ENCODE data around the gene NPAS3.

The NPAS3 gene

DNA sequence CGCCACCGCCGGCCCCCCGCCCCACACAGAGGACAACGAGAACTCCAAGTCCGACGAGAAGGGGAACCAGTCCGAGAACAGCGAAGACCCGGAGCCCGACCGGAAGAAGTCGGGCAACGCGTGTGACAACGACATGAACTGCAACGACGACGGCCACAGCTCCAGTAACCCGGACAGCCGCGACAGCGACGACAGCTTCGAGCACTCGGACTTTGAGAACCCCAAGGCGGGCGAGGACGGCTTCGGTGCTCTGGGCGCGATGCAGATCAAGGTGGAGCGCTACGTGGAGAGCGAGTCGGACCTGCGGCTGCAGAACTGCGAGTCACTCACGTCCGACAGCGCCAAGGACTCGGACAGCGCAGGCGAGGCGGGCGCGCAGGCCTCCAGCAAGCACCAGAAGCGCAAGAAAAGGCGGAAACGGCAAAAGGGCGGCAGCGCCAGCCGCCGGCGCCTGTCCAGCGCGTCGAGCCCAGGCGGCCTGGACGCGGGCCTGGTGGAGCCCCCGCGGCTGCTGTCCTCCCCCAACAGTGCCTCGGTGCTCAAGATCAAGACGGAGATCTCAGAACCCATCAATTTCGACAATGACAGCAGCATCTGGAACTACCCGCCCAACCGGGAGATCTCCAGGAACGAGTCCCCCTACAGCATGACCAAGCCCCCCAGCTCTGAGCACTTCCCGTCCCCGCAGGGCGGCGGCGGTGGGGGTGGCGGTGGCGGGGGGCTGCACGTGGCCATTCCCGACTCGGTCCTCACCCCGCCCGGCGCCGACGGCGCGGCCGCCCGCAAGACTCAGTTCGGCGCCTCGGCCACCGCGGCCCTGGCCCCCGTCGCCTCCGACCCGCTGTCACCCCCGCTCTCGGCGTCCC is 861.3 kb downstream of the NPAS3 start:
- no peak overlapping the region for H3K27ac Mint-ChIP-seq
- peak; percentile 47 for ATAC-seq
- no peak for DNase-seq
- peaks cover 52% of the 10 kb centered on the region for H3K27me3 Mint-ChIP-seq
- peaks cover 0 to 7% of the 10 kb centered on the region in 2 donors for H3K9me3 Mint-ChIP-seq
- H3K4me3 Mint-ChIP-seq: peak overlapping the region in 1 of 2 donors; percentile 31
- peaks cover 12% of the 10 kb centered on the region for H3K4me1 Mint-ChIP-seq

DNA sequence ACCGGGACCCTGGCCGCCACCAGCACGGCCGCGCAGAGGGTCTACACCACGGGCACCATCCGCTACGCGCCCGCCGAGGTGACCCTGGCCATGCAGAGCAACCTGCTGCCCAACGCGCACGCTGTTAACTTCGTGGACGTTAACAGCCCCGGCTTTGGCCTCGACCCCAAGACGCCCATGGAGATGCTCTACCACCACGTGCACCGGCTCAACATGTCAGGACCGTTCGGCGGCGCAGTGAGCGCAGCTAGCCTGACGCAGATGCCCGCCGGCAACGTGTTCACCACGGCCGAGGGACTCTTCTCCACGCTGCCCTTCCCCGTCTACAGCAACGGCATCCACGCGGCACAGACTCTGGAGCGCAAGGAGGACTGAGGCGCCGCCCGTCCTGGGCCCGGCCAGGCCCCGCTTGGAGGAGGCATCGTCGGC is 862.1 kb downstream of the NPAS3 start:
- peak; percentile 20 for ATAC-seq

DNA sequence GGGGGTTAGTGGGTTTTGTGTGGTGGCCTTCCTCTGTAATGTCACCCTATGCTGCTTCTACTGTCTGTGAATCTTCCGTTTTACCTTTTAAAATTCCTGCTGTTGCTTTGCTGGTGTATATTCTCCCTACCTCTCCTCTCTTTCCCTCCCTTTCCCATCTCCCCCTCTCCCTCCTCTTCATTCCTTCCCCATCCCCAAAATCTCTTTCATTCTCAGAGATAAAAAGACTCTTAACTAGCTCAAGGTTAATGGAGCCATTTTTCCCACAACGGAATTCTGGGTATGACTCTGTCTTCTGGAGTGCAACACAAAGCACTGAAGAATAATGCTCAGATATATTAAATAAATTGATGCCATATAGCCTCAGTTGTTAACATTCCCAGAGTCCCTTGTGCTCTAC is 864.1 kb downstream of the NPAS3 start:
- DNase-seq (no peak), ATAC-seq (no peak)
- Mint-ChIP-seq H3K27me3 (peaks cover 60% of the 10 kb centered on the region), H3K27ac (no peak overlapping the region), H3K9me3 (peaks cover 0 to 7% of the 10 kb centered on the region in 2 donors), H3K4me1 (peaks cover 12% of the 10 kb centered on the region), H3K4me3 (no peak overlapping the region)

More for the DNA sequence above, 862.1 kb downstream of the NPAS3 start:
- H3K4me1 Mint-ChIP-seq: peaks cover 12% of the 10 kb centered on the region
- peaks cover 60% of the 10 kb centered on the region for H3K27me3 Mint-ChIP-seq
- no peak for DNase-seq
- no peak overlapping the region for H3K27ac Mint-ChIP-seq
- peak overlapping the region; percentile 23 to 56 for H3K4me3 Mint-ChIP-seq
- peaks cover 0 to 7% of the 10 kb centered on the region in 2 donors for H3K9me3 Mint-ChIP-seq

DNA sequence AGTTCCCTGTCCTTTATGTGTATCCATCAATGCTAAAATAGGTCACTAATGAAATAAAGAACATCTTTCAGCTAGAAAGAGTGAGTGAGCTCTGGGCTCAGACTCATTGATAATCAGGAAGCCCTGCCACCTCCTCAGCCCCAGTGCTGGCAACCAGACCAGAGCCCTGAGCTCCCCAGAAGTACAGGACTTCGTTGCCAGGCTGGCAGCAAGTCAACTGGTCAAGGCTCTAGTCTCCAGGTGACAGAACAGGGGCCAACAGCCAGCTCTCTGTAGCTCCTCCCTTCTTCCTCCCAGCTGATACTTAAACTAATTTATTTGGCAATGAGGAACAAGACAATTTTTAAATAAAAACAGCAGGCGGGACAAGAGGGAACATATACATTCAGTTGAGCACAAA is 866.9 kb downstream of the NPAS3 start:
- H3K4me3 Mint-ChIP-seq: no peak overlapping the region
- ATAC-seq: no peak
- peaks cover 37% of the 10 kb centered on the region for H3K27me3 Mint-ChIP-seq
- no peak overlapping the region for H3K27ac Mint-ChIP-seq
- DNase-seq: no peak
- peaks cover 8% of the 10 kb centered on the region for H3K4me1 Mint-ChIP-seq
- peaks cover 0 to 7% of the 10 kb centered on the region in 2 donors for H3K9me3 Mint-ChIP-seq

DNA sequence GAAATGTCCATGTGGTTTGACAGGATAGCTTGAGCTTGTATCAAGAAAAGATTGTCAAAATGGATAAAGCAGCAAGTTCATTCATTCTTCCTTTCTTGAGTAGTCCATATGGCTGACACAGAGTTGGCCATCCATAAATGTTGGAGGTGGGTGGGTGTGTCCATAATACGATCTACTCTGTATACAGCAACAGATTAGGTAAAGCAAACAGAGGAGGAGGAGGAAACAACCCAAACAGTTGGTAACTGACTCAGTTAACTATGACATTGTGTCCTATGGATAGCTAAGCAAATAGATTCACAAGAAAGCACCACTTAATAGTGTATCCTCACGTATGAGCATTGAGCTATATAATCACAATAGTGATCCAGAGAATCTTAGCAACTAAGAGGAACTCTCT is 868.2 kb downstream of the NPAS3 start:
- Mint-ChIP-seq H3K4me3 (no peak overlapping the region), H3K27me3 (peaks cover 27% of the 10 kb centered on the region), H3K9me3 (no peaks in the 10 kb centered on the region), H3K4me1 (no peaks in the 10 kb centered on the region), H3K27ac (no peak overlapping the region)
- DNase-seq: no peak
- ATAC-seq: no peak

DNA sequence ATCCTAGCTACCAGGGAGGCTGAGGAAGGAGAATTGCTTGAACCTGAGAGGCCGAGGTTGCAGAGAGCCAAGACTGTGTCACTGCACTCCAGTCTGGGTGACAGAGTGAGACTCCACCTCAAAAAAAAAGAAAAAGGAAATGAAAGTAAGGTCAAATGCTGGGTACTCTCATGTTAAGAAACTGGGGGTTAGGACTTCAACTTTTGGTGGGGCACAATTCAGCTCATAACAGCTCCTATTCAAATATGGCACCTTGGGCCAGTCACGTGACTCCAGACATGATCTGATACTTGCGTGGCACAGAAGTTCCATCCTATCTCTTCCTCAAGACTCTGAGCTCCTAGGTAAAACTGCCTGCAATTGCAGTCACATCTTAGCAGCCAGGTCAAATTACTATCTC is 869.5 kb downstream of the NPAS3 start:
- DNase-seq: no peak
- Mint-ChIP-seq H3K27ac (no peak overlapping the region), H3K27me3 (peaks cover 18% of the 10 kb centered on the region), H3K9me3 (no peaks in the 10 kb centered on the region), H3K4me1 (no peaks in the 10 kb centered on the region), H3K4me3 (no peak overlapping the region)
- ATAC-seq: no peak

DNA sequence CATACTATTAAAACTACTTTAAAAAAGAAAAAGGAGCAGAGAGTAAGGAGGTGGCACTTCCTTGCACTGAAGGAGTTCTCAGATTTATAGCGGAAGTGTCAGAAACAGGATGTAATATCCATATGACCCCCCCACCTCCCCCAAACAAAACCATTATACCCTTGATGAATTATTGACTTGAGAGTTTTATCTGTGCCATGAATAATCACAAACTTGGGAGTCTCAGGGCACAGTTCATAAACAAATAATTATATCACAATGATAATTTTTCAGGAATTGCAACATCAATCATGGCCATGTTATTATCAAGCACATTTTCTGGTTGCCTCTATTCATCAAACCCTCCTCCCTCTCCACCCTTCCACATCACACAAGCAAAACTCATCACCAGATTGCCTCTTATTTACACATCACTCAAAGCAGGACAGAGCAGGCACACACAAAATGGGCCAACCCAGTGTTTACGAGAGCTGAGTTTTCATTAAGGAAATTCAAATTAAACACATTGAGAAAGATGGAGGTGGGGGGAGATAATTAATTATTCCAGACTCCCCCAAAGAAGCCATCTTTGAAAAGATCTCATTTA is 870.8 kb downstream of the NPAS3 start:
- Mint-ChIP-seq H3K9me3 (no peaks in the 10 kb centered on the region), H3K4me3 (no peak overlapping the region), H3K27me3 (peaks cover 26% of the 10 kb centered on the region), H3K27ac (no peak overlapping the region), H3K4me1 (no peaks in the 10 kb centered on the region)
- DNase-seq (no peak), ATAC-seq (no peak)

DNA sequence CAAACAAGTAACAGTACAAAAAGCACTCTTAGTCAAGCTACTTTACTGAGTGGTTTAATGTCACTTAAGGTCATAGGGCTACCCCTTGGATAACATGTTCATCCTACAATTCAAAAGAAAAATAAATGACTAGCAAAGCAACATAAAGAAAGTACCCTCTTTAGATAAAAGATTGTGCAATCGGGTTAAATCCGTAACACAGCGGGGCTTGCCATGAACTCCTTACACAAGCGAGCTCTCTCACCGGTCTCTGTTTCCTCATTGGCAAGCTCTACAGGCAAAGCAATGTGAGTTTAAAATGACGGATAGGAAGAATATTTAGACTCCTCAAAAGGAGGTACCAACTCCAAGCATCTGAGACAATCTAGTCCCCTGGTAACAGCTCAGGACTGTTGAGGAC is 871.6 kb downstream of the NPAS3 start:
- H3K27me3 Mint-ChIP-seq: peaks cover 19% of the 10 kb centered on the region

DNA sequence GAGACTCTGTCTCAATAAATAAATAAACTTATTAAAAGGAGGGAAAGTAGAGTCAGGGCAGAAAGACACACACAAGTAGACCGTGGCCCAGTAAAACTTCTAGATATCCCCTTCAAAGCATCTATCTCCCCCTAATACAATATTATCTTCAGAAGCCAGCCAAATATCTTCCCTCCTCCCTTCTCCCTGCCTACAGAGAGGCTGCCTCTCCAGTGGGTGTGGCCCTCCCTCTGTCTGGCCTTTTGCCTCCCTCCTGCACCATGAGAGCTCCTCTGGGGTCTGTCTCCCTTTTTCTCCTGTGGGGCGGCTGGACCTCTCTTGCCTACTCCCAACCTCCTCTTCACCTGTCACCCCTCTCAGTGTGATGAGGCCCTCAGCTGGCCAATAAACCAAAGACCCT is 873.0 kb downstream of the NPAS3 start:
- Mint-ChIP-seq H3K27me3 (peaks cover 15% of the 10 kb centered on the region), H3K9me3 (no peaks in the 10 kb centered on the region), H3K4me3 (no peak overlapping the region), H3K27ac (no peak overlapping the region), H3K4me1 (no peaks in the 10 kb centered on the region)
- no peak for DNase-seq
- ATAC-seq: no peak

More for the DNA sequence above, 871.6 kb downstream of the NPAS3 start:
- ATAC-seq: no peak
- H3K4me1 Mint-ChIP-seq: no peaks in the 10 kb centered on the region
- H3K27ac Mint-ChIP-seq: no peak overlapping the region
- DNase-seq: no peak
- no peak overlapping the region for H3K4me3 Mint-ChIP-seq
- H3K9me3 Mint-ChIP-seq: no peaks in the 10 kb centered on the region

DNA sequence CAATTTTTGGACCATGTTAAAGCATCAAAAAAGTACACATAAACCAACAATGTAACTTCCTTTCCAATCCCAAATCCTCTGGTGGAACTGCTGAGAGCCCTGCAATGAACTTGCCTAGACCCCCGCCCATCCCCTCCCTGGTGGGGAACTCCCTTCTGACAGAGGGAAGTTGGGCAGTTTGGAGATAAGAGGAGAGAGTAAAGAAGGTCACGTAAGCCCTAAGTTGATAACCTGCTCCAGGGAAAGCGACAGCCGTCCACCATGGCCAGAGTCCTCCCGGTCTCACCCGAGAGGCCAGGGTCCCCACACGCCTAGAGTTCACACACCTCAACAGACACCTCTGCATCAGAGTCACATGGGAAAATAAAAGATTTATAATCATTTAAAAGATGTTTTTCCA is 873.5 kb downstream of the NPAS3 start:
- H3K27ac Mint-ChIP-seq: no peak overlapping the region
- H3K9me3 Mint-ChIP-seq: no peaks in the 10 kb centered on the region
- H3K4me1 Mint-ChIP-seq: no peaks in the 10 kb centered on the region
- ATAC-seq (no peak), DNase-seq (no peak)
- H3K27me3 Mint-ChIP-seq: peaks cover 18% of the 10 kb centered on the region
- H3K4me3 Mint-ChIP-seq: no peak overlapping the region

DNA sequence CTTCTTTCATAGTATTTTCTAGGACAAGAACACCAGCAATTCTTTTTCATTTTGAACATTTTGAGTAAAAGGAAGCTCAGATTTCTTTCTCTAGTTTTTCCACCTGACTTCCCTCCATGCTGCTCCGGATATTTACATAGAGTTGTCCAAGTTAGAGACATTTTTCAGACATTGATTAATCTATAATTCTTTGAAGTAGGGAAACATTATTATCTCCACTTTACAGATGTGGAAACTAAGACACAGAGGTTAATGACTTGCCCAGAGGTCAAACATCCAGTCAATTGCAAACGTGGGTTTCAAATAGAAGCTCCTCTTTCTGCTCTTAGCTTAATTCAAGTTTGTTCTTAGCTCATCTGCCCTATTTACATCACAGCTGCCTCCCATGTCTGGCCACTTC is 873.9 kb downstream of the NPAS3 start:
- H3K4me1 Mint-ChIP-seq: no peaks in the 10 kb centered on the region
- DNase-seq (no peak), ATAC-seq (no peak)
- no peak overlapping the region for H3K27ac Mint-ChIP-seq
- H3K9me3 Mint-ChIP-seq: no peaks in the 10 kb centered on the region
- no peak overlapping the region for H3K4me3 Mint-ChIP-seq
- H3K27me3 Mint-ChIP-seq: peaks cover 22% of the 10 kb centered on the region

DNA sequence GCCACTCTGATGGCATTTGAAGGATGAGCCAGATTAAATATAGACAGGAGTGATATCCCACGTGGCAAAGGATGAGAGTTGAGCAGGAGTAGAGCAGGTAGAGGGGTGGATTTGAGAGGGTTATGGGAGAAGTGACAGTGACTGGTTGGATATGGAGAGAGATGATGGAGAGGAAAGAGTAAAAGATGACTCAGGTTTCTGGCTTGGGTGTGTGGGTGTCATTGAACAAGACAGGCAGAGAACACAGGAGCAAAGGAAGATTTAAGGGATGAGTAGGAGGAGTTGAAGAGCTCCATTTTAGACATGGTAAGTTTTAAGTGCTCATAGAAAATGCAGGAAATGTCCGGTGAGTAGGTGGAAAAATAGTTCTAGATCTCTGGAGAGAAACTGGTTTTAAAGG is 875.3 kb downstream of the NPAS3 start:
- no peak overlapping the region for H3K4me3 Mint-ChIP-seq
- H3K27ac Mint-ChIP-seq: no peak overlapping the region
- H3K9me3 Mint-ChIP-seq: no peaks in the 10 kb centered on the region
- no peaks in the 10 kb centered on the region for H3K4me1 Mint-ChIP-seq
- DNase-seq: no peak
- H3K27me3 Mint-ChIP-seq: peaks cover 23% of the 10 kb centered on the region
- no peak for ATAC-seq

DNA sequence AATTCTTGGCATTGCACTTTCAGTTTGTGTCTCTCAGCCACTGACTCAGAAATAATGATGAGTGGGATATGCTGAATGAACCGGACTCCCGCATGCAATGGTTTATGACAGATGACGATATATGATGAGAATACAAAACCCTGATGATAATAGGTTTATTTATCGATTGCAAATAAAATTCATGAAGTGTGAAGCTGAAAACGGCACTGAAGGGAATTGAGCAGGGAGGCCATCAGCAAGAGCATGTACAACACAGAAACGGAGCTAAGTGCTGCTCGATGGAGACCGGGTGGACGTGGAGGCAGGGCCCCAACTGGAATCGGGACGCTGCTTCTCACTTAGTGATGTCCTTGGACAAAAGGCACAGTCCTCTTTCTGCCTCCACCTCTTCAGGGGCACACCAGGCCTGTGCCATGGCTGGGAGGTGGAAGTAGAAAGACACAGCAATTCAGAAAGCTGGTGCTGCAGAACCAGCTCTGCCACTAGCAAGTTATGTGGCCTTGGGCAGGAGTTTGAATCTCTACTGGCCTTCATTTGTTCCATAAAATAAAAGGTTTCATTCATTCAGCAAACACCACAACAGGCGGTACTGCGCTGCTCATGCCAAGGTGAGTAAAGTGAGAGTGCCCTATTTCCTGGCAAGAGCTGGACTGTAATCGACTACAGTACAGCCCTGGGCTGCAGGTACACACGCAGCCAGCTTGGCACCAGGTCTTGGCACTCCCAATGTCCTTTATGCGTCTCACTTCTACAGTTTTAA is 895.2 kb downstream of the NPAS3 start:
- H3K4me1 Mint-ChIP-seq: peaks cover 14% of the 10 kb centered on the region
- ATAC-seq (no peak), DNase-seq (no peak)
- H3K27ac Mint-ChIP-seq: no peak overlapping the region
- H3K4me3 Mint-ChIP-seq: no peak overlapping the region
- no peaks in the 10 kb centered on the region for H3K27me3 Mint-ChIP-seq
- H3K9me3 Mint-ChIP-seq: no peaks in the 10 kb centered on the region

DNA sequence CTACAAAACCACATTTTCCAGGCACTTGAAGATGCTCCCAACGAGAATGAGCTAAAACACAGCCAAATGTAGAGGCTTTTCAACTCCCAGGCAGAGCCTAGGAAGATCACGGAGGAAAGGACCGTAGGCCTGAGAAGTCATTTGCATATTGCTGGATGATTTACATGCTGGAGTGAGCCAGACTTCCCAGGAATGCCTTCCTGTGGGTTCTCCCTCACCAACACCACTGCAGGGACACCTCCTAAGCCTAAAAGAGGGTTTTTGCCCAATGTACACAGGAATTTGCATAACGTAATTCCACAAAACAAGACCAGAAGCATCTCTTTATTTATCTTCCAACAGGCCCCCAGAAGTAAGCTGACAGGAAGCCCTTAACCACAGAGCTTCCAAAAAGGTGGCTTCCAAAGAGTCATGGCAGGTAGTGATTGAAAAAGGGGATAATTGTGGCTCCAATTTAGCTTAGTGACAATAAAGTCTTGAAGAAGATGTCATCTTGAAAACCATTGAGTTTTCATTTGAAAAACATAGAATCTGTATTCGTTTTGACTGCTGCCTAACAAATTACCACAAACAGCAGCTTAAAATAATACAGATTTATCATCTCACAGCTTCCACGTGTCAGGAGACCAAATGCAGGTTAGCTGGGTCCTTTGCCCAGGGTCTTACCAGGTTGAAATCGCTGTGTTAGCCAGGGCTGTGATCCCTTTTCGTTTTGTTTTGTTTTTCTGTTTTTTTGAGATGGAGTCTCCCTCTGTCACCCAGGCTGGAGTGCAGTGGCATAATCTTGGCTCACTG is 896.0 kb downstream of the NPAS3 start:
- H3K27ac Mint-ChIP-seq: peak overlapping the region in 1 of 2 donors; percentile 59
- H3K4me3 Mint-ChIP-seq: no peak overlapping the region
- no peak for DNase-seq
- no peaks in the 10 kb centered on the region for H3K9me3 Mint-ChIP-seq
- no peaks in the 10 kb centered on the region for H3K27me3 Mint-ChIP-seq
- peaks cover 14% of the 10 kb centered on the region for H3K4me1 Mint-ChIP-seq
- no peak for ATAC-seq

DNA sequence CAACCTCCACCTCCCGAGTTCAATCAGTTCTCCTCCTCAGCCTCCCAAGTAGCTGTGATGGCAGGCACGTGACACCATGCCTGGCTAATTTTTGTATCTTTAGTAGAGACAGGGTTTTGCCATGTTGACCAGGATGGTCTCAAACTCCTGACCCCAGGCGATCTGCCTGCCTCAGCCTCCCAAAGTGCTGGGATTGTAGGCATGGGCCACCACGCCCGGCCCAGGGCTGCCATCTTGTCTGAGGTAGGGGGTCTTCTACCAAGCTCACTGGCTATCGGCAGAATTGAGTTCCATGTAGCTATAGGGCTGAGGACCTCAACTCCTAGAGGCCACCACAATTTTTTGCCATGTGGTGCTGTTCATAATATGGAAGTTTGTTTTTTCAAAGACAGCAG is 896.6 kb downstream of the NPAS3 start:
- Mint-ChIP-seq H3K4me1 (peaks cover 14% of the 10 kb centered on the region), H3K4me3 (no peak overlapping the region), H3K27ac (no peak overlapping the region), H3K9me3 (no peaks in the 10 kb centered on the region), H3K27me3 (no peaks in the 10 kb centered on the region)
- DNase-seq: no peak
- ATAC-seq: no peak
